ENCODE data around the gene LGALS3BP.

DNA sequence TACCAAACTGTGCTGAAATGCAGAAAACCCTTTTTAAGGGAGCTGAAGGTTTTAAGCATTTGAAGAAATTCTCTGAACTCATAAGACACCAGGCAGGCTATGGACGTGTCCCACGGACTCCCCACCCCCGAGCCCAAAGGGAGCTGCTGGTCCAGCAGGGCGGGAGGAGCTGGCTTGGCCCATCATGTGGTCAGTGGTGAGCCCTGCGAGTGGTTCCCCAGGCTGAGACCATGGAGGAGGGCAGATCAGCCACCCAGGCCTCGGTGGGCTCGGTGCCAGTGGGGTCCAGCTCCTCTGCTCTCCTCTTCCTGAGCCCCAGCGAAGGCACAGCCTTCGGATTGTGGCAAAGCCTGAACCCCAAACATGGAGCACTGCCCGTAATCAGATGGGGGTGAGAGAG, 27.0 kb downstream of the LGALS3BP start:
- TF ChIP-seq, protein P1, sequence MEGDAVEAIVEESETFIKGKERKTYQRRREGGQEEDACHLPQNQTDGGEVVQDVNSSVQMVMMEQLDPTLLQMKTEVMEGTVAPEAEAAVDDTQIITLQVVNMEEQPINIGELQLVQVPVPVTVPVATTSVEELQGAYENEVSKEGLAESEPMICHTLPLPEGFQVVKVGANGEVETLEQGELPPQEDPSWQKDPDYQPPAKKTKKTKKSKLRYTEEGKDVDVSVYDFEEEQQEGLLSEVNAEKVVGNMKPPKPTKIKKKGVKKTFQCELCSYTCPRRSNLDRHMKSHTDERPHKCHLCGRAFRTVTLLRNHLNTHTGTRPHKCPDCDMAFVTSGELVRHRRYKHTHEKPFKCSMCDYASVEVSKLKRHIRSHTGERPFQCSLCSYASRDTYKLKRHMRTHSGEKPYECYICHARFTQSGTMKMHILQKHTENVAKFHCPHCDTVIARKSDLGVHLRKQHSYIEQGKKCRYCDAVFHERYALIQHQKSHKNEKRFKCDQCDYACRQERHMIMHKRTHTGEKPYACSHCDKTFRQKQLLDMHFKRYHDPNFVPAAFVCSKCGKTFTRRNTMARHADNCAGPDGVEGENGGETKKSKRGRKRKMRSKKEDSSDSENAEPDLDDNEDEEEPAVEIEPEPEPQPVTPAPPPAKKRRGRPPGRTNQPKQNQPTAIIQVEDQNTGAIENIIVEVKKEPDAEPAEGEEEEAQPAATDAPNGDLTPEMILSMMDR (IDR thresholded peaks at IDR 0.05 in 8 of 11, conservative IDR thresholded peaks at IDR 0.05 in 3 of 11): no peak
- TF ChIP-seq POLR2AphosphoS5 (IDR thresholded peaks at IDR 0.05): no peak
- no peak for TF ChIP-seq POLR2A (IDR thresholded peaks at IDR 0.05)

Measured in spleen (tissue), 7 donors.